HEK293T (cell line): ENCODE data around the gene CFAP92.

Source experiments
- CTCF ChIA-PET: fragments of 350-600 bp; formaldehyde crosslinking; extraction: SDS; loops from one replicate; lab custom pipeline; 2021; ENCODE audit warnings: antibody characterized with exemption, inconsistent platforms; lab: Yijun Ruan, JAX
- POLR2A ChIA-PET: fragments of 350-600 bp; formaldehyde crosslinking; extraction: SDS; loops from one replicate; lab custom pipeline; 2020; ENCODE audit warnings: antibody characterized with exemption, inconsistent platforms; lab: Yijun Ruan, JAX
- DNase-seq: peaks from one replicate; pipeline ENCODE4 v3.0.0; 2012; ENCODE audit warnings: mixed read lengths; ENCODE audit errors: extremely low spot score
- ARNT ChIP-seq: fragments of 450-650 bp; IDR thresholded peaks from 2 replicates; pipeline ENCODE4 v1.6.1; 2017; ENCODE audit warnings: mild to moderate bottlenecking
- BHLHE40 ChIP-seq: fragments of 450-650 bp; IDR thresholded peaks from 2 replicates; pipeline ENCODE4 v1.6.1; 2016; ENCODE audit warnings: mild to moderate bottlenecking, moderate library complexity, borderline replicate concordance
- CTBP1 ChIP-seq: fragments of 450-650 bp; IDR thresholded peaks from 2 replicates; pipeline ENCODE4 v1.6.1; 2016; ENCODE audit warnings: borderline replicate concordance
- ELF4 ChIP-seq: fragments of 450-650 bp; IDR thresholded peaks from 2 replicates; pipeline ENCODE4 v1.6.1; 2017; ENCODE audit warnings: antibody characterized with exemption
- FOXA1 ChIP-seq: fragments of 450-650 bp; IDR thresholded peaks from 2 replicates; pipeline ENCODE4 v1.6.1; 2016; ENCODE audit warnings: mild to moderate bottlenecking
- FOXK2 ChIP-seq: fragments of 450-650 bp; IDR thresholded peaks from 2 replicates; pipeline ENCODE4 v1.6.1; 2016; ENCODE audit warnings: mild to moderate bottlenecking
- FOXM1 ChIP-seq: fragments of 450-650 bp; IDR thresholded peaks from 2 replicates; pipeline ENCODE4 v1.6.1; 2017; ENCODE audit warnings: mild to moderate bottlenecking, borderline replicate concordance
- HDGF ChIP-seq: fragments of 450-650 bp; IDR thresholded peaks from 2 replicates; pipeline ENCODE4 v1.6.1; 2017; ENCODE audit warnings: antibody characterized with exemption, borderline replicate concordance
- L3MBTL2 ChIP-seq: fragments of 450-650 bp; conservative IDR thresholded peaks from 2 replicates; pipeline ENCODE4 v1.6.1; 2016; ENCODE audit warnings: mild to moderate bottlenecking
- LEF1 ChIP-seq: fragments of 450-650 bp; IDR thresholded peaks from 2 replicates; pipeline ENCODE4 v1.6.1; 2017; ENCODE audit warnings: mild to moderate bottlenecking, borderline replicate concordance
- NFRKB ChIP-seq: fragments of 450-650 bp; IDR thresholded peaks from 2 replicates; pipeline ENCODE4 v1.6.1; 2016; ENCODE audit warnings: mild to moderate bottlenecking, moderate library complexity
- PKNOX1 ChIP-seq: fragments of 450-650 bp; IDR thresholded peaks from 2 replicates; pipeline ENCODE4 v1.6.1; 2016
- SP1 ChIP-seq: fragments of 450-650 bp; IDR thresholded peaks from 2 replicates; pipeline ENCODE4 v1.6.1; 2017
- SUZ12 ChIP-seq: fragments of 450-650 bp; IDR thresholded peaks from 2 replicates; pipeline ENCODE4 v1.6.1; 2016; ENCODE audit warnings: mild to moderate bottlenecking
- TARDBP ChIP-seq: fragments of 450-650 bp; IDR thresholded peaks from 2 replicates; pipeline ENCODE4 v1.6.1; 2016
- ZNF384 ChIP-seq: fragments of 450-650 bp; IDR thresholded peaks from 2 replicates; pipeline ENCODE4 v1.6.1; 2016

Gene CFAP92

DNA sequence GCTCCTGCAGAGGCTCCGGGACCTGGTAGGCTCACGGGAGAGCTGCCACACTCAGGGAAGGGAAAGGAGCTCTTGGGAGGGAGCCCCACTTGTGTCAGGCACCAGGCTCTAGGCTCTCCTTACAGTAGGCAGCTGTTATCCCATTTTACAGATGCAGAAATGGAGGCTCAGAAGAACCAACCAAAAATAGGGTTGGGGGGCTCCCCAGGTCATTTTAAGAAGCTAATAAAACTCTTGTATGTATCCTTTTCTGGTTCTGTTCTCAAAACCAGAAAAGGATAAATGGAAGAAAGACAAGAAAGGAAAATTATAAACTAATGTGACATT, 43.2 kb upstream of the CFAP92 start:
- TF ChIP-seq HDGF (no peak), FOXM1 (no peak), CTBP1 (no peak), ZNF384 (no peak), PKNOX1 (no peak), BHLHE40 (no peak), LEF1 (no peak), ELF4 (no peak), L3MBTL2 (no peak), NFRKB (no peak), TARDBP (no peak), ARNT (no peak), FOXA1 (no peak), FOXK2 (no peak), SP1 (no peak), SUZ12 (no peak)
- no peak for DNase-seq
- ChIA-PET CTCF (interaction anchor here (0.6 to 0.7 kb wide), 3 partner anchors 17 to 498 kb away, joined by 3 to 5 read pairs (median 4); no protein-coding TSS in a partner anchor), POLR2A (interaction anchor here (1.2 kb wide), 1 partner anchor 10 kb away, joined by 5 read pairs; no protein-coding TSS in a partner anchor)

DNA sequence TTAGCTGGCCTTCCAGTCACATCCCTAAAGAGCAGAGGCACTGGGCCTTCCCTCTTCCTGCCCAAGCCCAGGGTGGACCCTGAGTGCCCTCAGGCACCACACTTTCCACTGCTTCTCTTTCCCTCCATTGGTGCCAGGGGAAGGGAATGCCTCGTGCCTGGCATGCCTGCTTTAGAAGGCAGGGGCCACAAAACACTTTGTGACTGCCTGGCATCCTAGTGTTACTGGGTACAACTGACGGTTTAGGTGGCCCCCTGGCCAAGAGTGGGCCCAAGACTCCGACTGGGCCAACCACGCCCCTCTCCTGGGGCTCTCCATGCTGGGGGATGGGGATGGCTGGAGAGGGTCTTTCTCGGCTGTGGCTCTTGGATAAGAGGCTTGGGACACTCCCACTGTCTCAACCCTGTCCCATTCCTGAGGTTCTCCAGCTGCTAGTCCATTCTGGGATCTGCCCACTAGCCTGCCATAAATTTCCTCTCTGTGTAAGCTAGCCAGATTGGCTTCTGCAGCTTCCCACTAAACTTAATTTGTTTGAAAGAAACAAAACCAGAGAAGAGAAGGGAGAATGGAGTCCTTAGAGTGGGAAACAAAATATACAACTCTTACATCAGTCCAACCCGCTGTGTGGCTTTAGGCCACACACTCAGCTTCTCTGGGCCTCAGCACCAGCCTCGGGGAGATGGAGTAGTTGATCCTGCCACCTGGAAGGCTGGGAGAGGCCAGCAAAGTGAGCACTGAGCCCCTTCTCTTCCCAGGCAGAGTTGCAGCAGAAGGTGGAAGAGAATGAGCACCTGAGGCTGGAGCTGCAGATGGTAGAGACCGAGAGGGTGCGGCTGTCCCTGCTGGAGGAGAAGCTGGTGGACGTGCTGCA, 42.6 kb upstream of the CFAP92 start:
- TF ChIP-seq CTBP1 (no peak), FOXK2 (no peak), ZNF384 (no peak), ELF4 (no peak), HDGF (no peak), TARDBP (no peak), NFRKB (no peak)
- ChIA-PET POLR2A (interaction anchor here (1.2 kb wide), 1 partner anchor 9 kb away, joined by 5 read pairs; no protein-coding TSS in a partner anchor), CTCF (interaction anchor here (0.6 to 0.7 kb wide), 3 partner anchors 18 to 66 kb away, joined by 4 to 5 read pairs (median 5); no protein-coding TSS in a partner anchor)
- DNase-seq, result no peak

- TF ChIP-seq HDGF (no peak), ARNT (no peak), ELF4 (no peak), SUZ12 (no peak), L3MBTL2 (no peak), FOXK2 (no peak), ZNF384 (no peak), PKNOX1 (no peak)
- DNase-seq, result no peak
- CTCF ChIA-PET, result no interaction called here
- POLR2A ChIA-PET, result interaction anchor here (1.2 kb wide), 1 partner anchor 9 kb away, joined by 5 read pairs; no protein-coding TSS in a partner anchor
Observed at GRCh38 chr3:129035360-129036221, 41.7 kb upstream of the CFAP92 start.

DNA sequence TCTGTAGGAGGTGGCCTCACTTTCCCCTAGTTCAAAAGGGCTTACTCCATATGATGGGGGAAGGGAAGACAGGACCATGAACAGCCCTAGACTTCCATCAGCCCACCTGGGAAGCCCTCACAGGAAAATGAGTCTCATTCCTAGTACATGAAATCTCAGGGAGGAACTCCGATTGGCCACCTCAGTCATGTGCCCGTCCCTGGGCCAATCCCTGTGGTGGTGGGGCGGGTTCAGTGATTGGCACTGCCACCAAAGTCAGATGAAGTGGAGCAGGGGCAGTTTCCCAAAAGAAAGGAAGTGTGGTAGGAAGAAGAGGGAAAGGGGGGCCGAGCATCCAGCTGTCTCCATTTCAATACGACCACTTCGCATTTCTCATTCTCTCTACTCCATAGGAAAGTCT, 40.8 kb upstream of the CFAP92 start:
- CTCF ChIA-PET, result interaction anchor here (1.6 kb wide), 1 partner anchor 19 kb away, joined by 7 read pairs; no protein-coding TSS in a partner anchor
- TF ChIP-seq NFRKB, result no peak
- peak; percentile 64; the same call in 1 of the 2 replicates for TF ChIP-seq PKNOX1
- TF ChIP-seq SUZ12, result no peak
- no peak for TF ChIP-seq ELF4
- no peak for TF ChIP-seq L3MBTL2
- no peak for TF ChIP-seq FOXA1
- DNase-seq, result peak; percentile 55
- POLR2A ChIA-PET, result no interaction called here

DNA sequence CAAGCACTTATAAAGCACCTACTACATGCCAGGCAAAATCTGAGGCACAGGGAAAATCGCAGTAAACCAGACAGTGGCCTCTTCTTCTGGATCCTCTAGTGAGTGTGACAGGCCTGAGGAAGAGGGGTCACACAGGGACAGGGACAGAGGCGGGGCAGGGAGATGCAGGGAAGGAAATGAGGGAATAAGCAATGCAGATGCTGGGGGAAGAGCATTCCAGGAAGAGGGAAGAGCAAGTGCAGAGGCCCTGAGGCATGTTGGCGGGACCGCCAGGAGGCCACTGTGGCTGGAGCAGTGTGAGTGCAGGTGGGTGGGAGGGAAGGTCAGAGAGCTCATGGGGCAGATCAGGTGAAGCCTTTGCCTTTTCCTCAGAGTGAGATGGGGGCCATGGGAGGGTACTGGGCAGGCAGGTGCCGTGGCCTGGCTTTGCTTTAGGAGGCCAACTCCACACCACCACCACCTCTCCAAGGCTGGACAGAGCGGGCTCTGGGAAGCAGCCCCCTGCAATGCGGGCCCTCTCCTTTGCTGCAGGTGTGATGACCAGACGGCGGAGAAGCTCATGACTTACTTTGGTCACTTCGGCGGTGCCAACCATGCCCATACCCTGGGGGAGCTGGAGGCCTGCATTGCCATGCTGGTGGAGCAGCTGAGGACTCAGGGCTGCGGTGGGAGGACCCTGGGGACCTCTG, 39.9 kb upstream of the CFAP92 start:
- CTCF ChIA-PET, result interaction anchor here (1.6 kb wide), 1 partner anchor 20 kb away, joined by 7 read pairs; no protein-coding TSS in a partner anchor
- no peak for TF ChIP-seq BHLHE40
- no peak for TF ChIP-seq SUZ12
- TF ChIP-seq CTBP1, result no peak
- TF ChIP-seq L3MBTL2, result no peak
- TF ChIP-seq FOXK2, result no peak
- no peak for TF ChIP-seq HDGF
- no peak for TF ChIP-seq FOXA1
- TF ChIP-seq ELF4, result no peak
- POLR2A ChIA-PET, result no interaction called here

More for the DNA sequence above, 39.9 kb upstream of the CFAP92 start:
- no peak for DNase-seq
